Tibial nerve (tissue), 4 donors: ENCODE measurements around the gene GPANK1.

Source experiments
- EP300 ChIP-seq, 2 donors: sonication (generic); formaldehyde crosslinking; IDR thresholded peaks; one replicate each; pipeline ENCODE4 v1.6.1; 2017; ENCODE audit warnings: antibody characterized with exemption in 2 of 2, mild to moderate bottlenecking in 1 of 2
- POLR2A ChIP-seq, 2 donors: fragments of 450-650 bp; IDR thresholded peaks; one replicate each; pipeline ENCODE4 v1.6.1; 2017; ENCODE audit warnings: antibody characterized with exemption in 2 of 2, mild to moderate bottlenecking in 2 of 2, moderate library complexity in 2 of 2
- TF ChIP-seq, protein P1 (sequence below), 5 experiments: fragments of 200-600 bp in 3 of 5; fragments of 450-650 bp in 2 of 5; sonication (generic) in 3 of 5; IDR thresholded peaks; one replicate each; pipeline ENCODE4 v1.5.1; 2016 to 2019; ENCODE audit warnings: antibody characterized with exemption in 5 of 5, mild to moderate bottlenecking in 3 of 5, moderate library complexity in 2 of 5

DNA sequence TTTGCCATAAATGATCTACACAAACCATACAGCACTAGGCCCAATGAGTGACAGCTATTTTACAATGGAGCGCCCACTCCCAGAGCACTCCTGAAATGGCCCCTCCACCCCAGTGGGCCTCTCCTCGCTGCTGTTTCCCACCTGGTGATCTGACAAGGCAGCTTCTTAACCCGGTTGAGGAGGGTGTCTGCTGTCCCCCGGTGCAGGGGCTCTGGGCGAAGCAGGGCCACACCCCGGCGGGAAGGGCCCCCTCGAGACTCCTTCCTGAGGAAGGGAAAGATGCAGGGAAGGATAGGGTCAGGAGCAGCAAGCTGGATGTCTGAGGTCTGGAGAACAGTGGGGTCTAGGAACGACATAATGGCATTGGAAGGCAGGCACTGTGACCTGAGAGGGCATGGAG, 28.1 kb upstream of the GPANK1 start:
- TF ChIP-seq POLR2A (IDR thresholded peaks at IDR 0.05) (no peak), EP300 (IDR thresholded peaks at IDR 0.05) (no peak)
- TF ChIP-seq, protein P1, sequence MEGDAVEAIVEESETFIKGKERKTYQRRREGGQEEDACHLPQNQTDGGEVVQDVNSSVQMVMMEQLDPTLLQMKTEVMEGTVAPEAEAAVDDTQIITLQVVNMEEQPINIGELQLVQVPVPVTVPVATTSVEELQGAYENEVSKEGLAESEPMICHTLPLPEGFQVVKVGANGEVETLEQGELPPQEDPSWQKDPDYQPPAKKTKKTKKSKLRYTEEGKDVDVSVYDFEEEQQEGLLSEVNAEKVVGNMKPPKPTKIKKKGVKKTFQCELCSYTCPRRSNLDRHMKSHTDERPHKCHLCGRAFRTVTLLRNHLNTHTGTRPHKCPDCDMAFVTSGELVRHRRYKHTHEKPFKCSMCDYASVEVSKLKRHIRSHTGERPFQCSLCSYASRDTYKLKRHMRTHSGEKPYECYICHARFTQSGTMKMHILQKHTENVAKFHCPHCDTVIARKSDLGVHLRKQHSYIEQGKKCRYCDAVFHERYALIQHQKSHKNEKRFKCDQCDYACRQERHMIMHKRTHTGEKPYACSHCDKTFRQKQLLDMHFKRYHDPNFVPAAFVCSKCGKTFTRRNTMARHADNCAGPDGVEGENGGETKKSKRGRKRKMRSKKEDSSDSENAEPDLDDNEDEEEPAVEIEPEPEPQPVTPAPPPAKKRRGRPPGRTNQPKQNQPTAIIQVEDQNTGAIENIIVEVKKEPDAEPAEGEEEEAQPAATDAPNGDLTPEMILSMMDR (IDR thresholded peaks at IDR 0.05) = no peak
